ENCODE measurements around the gene DLK1. TPM values are rescaled to one million over a fixed set of nuclear protein-coding genes. Genes with fewer than 3 reads are reported as not detected.

DLK1 gene
- total and polyA plus RNA-seq, 2 donors from 2014 or later: 0.17 TPM; not detected in 1

DNA sequence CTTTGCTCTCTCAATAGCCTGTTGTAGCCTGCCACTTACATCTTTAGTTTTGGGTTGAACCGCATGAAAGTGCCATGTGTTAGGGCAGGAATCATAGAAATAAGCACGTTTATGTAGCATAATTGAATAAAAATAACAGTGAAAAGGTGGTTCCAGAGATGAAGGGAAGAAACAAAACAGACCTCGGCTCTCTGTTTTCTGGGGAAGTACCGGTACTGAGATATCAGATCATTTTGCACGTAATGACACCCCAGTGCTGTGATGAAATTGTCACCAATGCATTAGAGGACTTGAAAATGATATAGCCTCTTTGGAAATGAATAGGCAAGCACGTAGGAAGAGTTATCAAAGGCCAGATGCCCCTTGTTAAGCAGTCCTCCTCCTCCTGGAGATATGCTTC is 42.5 kb upstream of the DLK1 start:
- FAIRE-seq: no peak
- H3K9ac ChIP-seq (ENCODE audit: low read length in 3 of 3): no peak overlapping the region
- intact Hi-C loops (cut with DNase I): no loop called here

DNA sequence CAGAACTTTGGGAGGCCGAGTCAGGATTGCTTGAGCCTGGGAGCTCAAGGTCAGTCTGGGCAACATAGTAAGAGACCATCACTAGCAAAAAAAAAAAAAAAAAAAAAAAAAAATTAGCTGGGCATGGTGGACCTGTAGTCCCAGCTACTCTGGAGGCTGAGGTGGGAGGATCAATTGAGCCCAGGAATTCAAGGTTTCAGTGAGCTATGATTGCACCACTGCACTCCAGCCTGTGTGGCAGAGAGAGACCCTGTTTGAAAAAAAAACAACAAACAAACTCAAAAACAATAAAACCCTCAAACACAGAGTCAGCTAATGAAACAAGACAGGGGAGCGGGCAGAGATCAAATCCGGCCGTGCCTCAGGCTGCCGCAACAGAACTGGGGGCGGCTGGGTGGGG is 41.7 kb upstream of the DLK1 start:
- no peak for FAIRE-seq
- no peak for DNase-seq
- no peaks in the 10 kb centered on the region for H3K27me3 ChIP-seq (ENCODE audit: control insufficient read depth, insufficient read depth, low read length)

More for the DNA sequence above, 42.5 kb upstream of the DLK1 start:
- no peak for DNase-seq
- no peaks in the 10 kb centered on the region for H3K36me3 ChIP-seq (ENCODE audit: control insufficient read depth in 2 of 3, insufficient read depth in 3 of 3, low read length in 3 of 3)
- TF ChIP-seq, protein P1, sequence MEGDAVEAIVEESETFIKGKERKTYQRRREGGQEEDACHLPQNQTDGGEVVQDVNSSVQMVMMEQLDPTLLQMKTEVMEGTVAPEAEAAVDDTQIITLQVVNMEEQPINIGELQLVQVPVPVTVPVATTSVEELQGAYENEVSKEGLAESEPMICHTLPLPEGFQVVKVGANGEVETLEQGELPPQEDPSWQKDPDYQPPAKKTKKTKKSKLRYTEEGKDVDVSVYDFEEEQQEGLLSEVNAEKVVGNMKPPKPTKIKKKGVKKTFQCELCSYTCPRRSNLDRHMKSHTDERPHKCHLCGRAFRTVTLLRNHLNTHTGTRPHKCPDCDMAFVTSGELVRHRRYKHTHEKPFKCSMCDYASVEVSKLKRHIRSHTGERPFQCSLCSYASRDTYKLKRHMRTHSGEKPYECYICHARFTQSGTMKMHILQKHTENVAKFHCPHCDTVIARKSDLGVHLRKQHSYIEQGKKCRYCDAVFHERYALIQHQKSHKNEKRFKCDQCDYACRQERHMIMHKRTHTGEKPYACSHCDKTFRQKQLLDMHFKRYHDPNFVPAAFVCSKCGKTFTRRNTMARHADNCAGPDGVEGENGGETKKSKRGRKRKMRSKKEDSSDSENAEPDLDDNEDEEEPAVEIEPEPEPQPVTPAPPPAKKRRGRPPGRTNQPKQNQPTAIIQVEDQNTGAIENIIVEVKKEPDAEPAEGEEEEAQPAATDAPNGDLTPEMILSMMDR (IDR thresholded peaks at IDR 0.05; ENCODE audit: borderline replicate concordance, extremely low read depth, insufficient read depth): no peak
- no peaks in the 10 kb centered on the region for H3K27me3 ChIP-seq (ENCODE audit: control insufficient read depth, insufficient read depth, low read length)
- H3K9me3 ChIP-seq (ENCODE audit: control insufficient read depth in 2 of 3, insufficient read depth in 1 of 3, low read length in 3 of 3): no peaks in the 10 kb centered on the region
- peaks cover 3 to 16% (median 5%) of the 10 kb centered on the region in 3 donors for H3K4me1 ChIP-seq (ENCODE audit: control insufficient read depth in 2 of 3, insufficient read depth in 2 of 3, low read depth in 1 of 3, low read length in 3 of 3)
- H3K4me3 ChIP-seq (ENCODE audit: low read length in 3 of 3): no peak overlapping the region
- H3K27ac ChIP-seq (ENCODE audit: low read depth in 2 of 2, low read length in 2 of 2): no peak overlapping the region

DNA sequence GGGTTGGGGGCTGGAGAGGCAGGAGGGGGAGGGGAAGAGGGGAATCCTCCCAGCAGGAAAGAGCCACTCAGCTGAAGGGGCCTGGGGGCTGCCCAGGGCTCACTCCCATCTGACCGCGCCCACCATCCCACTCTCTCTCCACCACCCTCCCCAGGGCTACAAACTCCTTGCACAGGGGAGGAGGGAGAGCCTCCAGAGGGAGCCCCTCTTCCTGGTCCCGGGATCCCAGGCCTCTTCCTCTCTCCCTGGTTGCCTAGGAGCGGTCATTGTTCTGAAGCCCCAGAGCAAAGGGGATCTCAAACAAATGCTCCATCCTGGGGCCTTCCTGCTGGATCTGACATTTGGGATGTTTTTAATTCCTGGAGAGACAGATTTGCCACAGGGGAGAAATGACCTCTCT is 39.8 kb upstream of the DLK1 start:
- no peak overlapping the region for H3K4me3 ChIP-seq (ENCODE audit: low read length in 3 of 3)
- TF ChIP-seq, protein P1 (IDR thresholded peaks at IDR 0.05; ENCODE audit: borderline replicate concordance, extremely low read depth, insufficient read depth): no peak
- H3K36me3 ChIP-seq (ENCODE audit: control insufficient read depth in 2 of 3, insufficient read depth in 3 of 3, low read length in 3 of 3): no peaks in the 10 kb centered on the region
- H3K4me1 ChIP-seq (ENCODE audit: control insufficient read depth in 2 of 3, insufficient read depth in 2 of 3, low read depth in 1 of 3, low read length in 3 of 3): no peaks in the 10 kb centered on the region
- no peak for DNase-seq
- H3K27me3 ChIP-seq (ENCODE audit: control insufficient read depth, insufficient read depth, low read length): no peaks in the 10 kb centered on the region
- no peak overlapping the region for H3K27ac ChIP-seq (ENCODE audit: low read depth in 2 of 2, low read length in 2 of 2)
- no peaks in the 10 kb centered on the region for H3K9me3 ChIP-seq (ENCODE audit: control insufficient read depth in 2 of 3, insufficient read depth in 1 of 3, low read length in 3 of 3)
- no peak for FAIRE-seq
- intact Hi-C loops (cut with DNase I): no loop called here
- H3K9ac ChIP-seq (ENCODE audit: low read length in 3 of 3): no peak overlapping the region

More for the DNA sequence above, 41.7 kb upstream of the DLK1 start:
- H3K4me1 ChIP-seq (ENCODE audit: control insufficient read depth in 2 of 3, insufficient read depth in 2 of 3, low read depth in 1 of 3, low read length in 3 of 3): peaks cover under 1 to 11% (median 4%) of the 10 kb centered on the region in 3 donors
- no peaks in the 10 kb centered on the region for H3K36me3 ChIP-seq (ENCODE audit: control insufficient read depth in 2 of 3, insufficient read depth in 3 of 3, low read length in 3 of 3)
- TF ChIP-seq, protein P1 (IDR thresholded peaks at IDR 0.05; ENCODE audit: borderline replicate concordance, extremely low read depth, insufficient read depth): no peak
- no peak overlapping the region for H3K27ac ChIP-seq (ENCODE audit: low read depth in 2 of 2, low read length in 2 of 2)
- H3K4me3 ChIP-seq (ENCODE audit: low read length in 3 of 3): no peak overlapping the region
- H3K9me3 ChIP-seq (ENCODE audit: control insufficient read depth in 2 of 3, insufficient read depth in 1 of 3, low read length in 3 of 3): no peaks in the 10 kb centered on the region
- H3K9ac ChIP-seq (ENCODE audit: low read length in 3 of 3): no peak overlapping the region
- intact Hi-C loops (cut with DNase I): no loop called here

DNA sequence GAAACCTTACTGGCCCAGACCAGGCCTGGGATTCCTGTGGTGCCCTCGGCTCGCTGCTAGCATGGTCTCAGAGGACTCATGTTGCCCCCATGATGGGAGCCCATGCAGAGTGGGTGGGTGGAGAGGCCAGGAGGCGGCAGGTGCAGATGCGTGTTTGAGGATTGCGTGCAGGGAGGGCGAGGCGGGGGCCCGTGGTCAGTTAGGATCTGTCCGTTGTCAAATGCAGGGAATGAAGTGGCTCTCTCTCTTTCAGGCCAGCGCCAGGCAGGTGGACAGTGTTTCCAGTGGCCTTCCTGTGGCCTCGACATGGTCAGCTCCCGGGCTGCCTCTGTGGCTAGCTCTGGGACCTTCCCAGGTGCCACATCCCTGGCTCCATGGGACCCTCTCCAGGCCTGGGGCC is 39.3 kb upstream of the DLK1 start:
- no peaks in the 10 kb centered on the region for H3K27me3 ChIP-seq (ENCODE audit: control insufficient read depth, insufficient read depth, low read length)
- intact Hi-C loops (cut with DNase I): no loop called here
- no peaks in the 10 kb centered on the region for H3K36me3 ChIP-seq (ENCODE audit: control insufficient read depth in 2 of 3, insufficient read depth in 3 of 3, low read length in 3 of 3)
- no peak overlapping the region for H3K4me3 ChIP-seq (ENCODE audit: low read length in 3 of 3)
- no peaks in the 10 kb centered on the region for H3K4me1 ChIP-seq (ENCODE audit: control insufficient read depth in 2 of 3, insufficient read depth in 2 of 3, low read depth in 1 of 3, low read length in 3 of 3)
- H3K9me3 ChIP-seq (ENCODE audit: control insufficient read depth in 2 of 3, insufficient read depth in 1 of 3, low read length in 3 of 3): no peaks in the 10 kb centered on the region
- H3K27ac ChIP-seq (ENCODE audit: low read depth in 2 of 2, low read length in 2 of 2): no peak overlapping the region
- FAIRE-seq: no peak
- no peak overlapping the region for H3K9ac ChIP-seq (ENCODE audit: low read length in 3 of 3)
- no peak for DNase-seq
- TF ChIP-seq, protein P1 (IDR thresholded peaks at IDR 0.05; ENCODE audit: borderline replicate concordance, extremely low read depth, insufficient read depth): no peak

All from kidney (tissue), 14 donors.